Stimulated activated CD4-positive, alpha-beta T cell treated with anti-CD3 and anti-CD28 coated beads, TNF-alpha, amount 100 ng/mL, for 24 hours (primary cell): ENCODE data around the gene EIF2S2.

Source experiments
- DNase-seq, 3 experiments: peaks; one replicate each; pipeline ENCODE4 v3.0.0-alpha.2; 2020; ENCODE audit warnings: low read depth in 3 of 3

Gene EIF2S2

DNA sequence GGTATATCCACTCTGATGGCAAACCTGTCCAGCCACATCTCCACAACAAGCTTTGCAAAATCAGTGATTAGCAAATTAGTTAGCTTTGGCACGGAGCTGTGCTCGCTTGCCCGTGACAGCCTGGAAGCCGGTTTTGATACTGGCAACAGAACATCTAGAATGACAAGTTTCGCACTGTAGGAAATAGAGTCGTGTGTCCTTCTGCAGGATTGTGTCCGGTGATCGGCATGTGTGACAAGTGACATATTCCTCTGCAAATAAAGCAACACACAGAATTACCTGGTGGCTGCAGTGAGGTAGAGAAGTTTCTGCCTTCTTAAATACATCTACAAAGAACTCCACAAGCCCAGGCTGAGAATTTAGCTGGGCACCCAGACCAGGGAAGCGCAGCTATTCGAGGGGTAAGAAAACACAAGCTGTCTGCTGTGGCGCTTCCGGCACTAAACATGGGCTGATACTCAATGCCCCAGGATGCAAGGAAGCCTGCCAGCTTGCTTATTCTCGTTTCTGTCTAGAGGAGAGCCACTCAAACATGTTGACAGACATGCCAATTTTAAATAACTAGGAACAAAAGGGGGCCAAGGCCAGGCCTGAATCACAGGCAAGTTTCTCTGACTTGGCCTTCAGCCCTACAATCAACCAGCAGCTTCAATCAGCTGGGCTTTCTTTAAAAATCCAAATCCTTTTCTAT is 22.2 kb downstream of the EIF2S2 start:
- DNase-seq, result no peak

GRCh38 chr20:34089175-34089479 is 22.9 kb downstream of the EIF2S2 start:
- DNase-seq, result no peak

- no peak for DNase-seq
Measured at GRCh38 chr20:34088305-34089174, 23.5 kb downstream of the EIF2S2 start.

DNA sequence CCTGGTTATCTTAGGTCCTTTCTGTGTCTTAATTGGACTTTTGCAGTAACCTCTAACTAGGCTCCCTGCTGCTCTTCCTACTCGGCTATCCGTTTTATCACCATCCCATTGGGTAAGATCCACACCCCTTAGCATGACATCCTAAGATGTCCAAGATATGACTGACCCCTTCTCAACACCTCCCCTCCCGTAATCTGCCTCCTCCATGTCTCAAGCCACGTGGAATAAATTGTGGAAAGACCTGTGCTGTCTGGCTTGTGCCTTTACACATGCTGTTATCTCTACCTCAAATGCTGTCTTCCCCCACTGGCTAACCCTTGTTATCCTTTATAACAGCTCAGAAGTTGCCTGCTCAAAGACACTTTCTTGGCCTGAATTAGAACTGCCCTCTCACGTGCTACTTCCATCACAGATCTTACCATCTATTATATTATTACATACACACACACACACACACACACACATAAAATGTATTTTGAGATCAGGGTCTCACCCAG is 26.5 kb downstream of the EIF2S2 start:
- no peak for DNase-seq

DNA sequence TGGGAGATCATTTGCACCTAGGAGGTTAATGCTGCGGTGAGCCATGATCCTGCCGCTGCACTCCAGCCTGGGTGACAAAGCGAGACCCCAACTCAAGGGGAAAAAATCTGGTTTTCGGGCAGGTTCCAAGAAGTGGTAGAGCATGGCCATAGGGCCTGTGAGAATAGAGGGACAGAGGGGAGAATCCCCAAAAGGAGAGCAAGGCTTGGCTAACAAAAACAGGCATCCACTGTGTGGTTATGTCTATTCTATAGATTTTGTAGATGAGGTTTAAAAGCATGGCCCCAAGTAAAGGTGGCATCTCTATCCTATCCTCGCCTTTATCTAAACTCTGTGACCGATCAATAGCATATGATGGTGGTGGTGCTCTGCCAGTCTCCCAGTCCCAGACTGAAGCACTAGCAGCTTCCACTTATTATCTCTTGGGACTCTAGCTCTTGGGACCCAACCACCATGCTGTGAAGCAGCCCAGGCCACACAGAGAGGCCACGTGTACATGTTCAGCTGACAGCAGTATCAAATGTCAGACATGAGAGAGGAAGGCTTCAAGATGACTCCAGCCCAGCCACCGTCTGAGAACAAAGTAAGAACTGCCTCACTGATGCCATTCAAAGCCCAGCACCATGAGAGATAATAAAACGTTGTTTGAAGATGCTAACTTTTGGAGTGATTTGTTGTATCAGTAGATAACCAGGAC is 27.7 kb downstream of the EIF2S2 start:
- DNase-seq, result no peak

DNA sequence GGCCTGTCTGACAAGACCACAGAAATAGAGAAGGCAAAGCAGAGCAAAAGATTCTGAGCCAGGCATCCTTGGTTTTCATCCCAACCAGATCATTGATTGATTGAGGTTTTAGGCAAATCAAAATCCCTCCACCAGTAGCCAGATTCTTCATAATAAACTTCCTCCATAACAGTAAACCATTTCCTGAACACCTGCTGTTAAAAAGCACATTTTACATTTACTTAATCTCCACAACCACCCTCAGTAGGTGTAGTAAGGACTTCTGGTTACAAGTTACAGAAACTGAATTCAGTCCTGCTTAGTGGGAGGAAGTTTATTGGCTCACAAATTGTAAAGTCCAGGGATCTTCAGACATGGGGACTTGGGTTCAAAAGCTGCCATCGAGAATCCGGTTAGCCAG is 28.3 kb downstream of the EIF2S2 start:
- no peak for DNase-seq

DNA sequence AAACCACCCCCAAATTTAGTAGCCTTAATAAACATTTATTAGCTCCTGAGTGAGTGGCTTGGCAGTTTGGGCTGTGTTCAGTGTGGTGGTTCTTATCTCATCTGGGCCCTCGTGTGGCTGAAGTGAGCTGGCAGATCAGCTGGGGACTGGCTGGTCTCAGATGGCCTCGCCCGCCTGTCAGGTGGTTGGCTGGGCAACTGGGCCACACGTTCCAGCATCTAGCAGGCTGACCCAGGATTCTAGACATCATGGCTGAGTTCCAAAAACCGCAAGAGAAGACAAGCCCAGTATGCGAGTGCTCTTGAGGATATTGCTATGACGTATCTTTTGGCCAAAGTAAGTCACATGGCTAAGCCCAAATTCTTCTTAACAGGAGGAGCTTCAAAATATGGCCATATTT is 28.9 kb downstream of the EIF2S2 start:
- DNase-seq, result no peak

DNA sequence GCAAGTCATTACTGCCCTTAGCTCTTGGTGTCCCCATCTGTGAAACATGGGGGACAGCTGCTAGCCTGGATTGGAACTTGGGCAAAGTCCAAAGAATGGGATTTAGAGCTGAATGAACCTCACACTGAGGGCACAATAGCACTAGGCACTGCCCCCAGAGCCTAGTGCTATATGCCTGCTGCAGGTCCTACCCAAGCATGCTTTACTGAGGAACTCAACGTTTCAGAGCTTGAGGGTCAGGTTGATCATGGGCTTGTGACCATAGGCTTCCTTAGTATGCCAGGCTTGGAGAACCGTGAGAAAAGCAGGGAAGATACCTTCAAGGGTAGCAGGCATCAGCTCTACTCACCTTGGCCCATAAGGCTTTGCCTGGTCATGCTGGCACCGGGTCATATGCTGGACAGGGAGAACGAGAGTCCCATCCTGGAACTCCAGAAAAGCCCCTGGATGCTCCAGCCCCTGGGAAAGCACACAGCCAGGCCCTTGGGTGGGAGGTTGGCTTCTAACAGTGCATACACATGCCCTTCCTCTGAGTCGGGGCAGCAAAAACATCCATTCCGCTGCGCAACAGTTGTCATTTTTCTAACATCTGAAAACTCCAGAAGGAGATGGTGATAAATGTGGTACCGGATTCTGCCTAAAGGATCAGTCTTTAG is 29.7 kb downstream of the EIF2S2 start:
- DNase-seq, result no peak

- no peak for DNase-seq
Measured at GRCh38 chr20:34079818-34080217, 32.2 kb downstream of the EIF2S2 start.

- no peak for DNase-seq
Measured at GRCh38 chr20:34078540-34078939, 33.5 kb downstream of the EIF2S2 start.

- DNase-seq, result no peak
Measured at GRCh38 chr20:34076952-34077351, 35.1 kb downstream of the EIF2S2 start.

- DNase-seq, result no peak
Measured at GRCh38 chr20:34075647-34076046, 36.4 kb downstream of the EIF2S2 start.

GRCh38 chr20:34074101-34074760 is 37.8 kb downstream of the EIF2S2 start:
- peak in 1 of 3 experiments; percentile 42 for DNase-seq

GRCh38 chr20:34072778-34073177 is 39.3 kb downstream of the EIF2S2 start:
- DNase-seq, result no peak

DNA sequence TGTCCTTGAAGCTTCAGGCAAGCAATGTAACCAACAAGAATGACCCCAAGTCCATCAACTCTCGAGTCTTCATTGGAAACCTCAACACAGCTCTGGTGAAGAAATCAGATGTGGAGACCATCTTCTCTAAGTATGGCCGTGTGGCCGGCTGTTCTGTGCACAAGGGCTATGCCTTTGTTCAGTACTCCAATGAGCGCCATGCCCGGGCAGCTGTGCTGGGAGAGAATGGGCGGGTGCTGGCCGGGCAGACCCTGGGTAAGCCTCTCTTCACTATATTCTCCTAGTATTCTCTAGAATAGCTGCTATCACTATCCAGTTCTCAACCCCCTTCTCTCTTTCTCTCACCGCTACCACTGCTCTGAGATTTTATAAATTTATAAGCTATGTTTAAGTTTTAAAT is 40.0 kb downstream of the EIF2S2 start:
- DNase-seq, result no peak

GRCh38 chr20:34070859-34071258 is 41.2 kb downstream of the EIF2S2 start:
- no peak for DNase-seq

GRCh38 chr20:34070079-34070439 is 42.0 kb downstream of the EIF2S2 start:
- DNase-seq, result no peak

DNA sequence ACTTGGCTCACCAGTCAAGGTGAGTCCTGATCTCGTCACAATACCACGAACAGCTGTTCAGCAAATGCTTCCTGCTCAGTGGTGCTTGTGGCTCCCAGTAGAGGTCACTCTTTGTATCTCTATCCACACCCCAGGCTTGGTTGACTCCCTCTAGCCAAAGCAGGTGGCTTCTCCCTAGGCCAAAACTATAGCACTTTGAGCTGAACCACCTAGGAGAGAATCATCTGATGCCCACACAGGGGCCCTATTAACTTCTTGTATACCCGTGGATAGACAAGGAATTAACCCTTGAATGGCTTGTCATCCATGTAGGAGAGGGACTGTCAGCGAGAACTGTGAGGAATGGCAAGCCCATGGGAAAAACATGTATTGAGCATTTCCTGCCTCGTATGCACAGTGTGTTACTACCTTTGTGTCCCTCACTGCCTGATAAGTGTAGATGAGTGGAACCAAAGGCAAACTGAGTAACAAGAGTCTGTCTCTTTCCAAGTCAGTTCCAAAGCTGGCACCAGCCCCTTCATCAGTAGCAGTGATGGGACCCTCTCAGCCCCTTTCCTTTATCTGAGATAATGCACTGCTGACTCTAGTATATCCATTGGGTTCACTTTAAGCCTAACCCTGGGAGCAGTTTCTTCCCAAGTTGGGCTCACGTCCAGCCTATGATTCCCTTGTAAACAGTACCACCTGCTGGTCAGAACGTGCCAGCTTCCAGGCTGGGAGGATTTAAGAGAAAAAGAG is 42.5 kb downstream of the EIF2S2 start:
- DNase-seq, result peak; percentile 23 to 42 (median 40)

DNA sequence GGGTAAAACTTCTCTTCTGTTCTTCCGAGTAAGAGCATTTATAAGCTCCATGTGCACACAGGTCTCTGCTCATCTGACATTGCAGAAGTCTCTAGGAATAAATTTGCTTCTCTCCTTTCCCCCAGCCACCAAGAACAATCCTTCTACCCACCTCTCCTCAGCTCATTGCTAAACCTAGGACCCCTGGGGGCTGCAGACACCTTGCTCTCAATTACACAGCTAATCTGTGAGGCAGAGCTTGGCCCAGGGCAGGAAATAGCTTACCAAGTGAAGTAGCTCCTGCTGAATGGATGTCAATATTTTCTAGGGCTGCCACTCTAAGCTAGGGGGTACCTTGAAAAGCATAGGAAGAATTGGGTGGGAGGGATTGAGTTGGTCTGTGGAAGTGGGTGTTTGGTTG is 44.0 kb downstream of the EIF2S2 start:
- DNase-seq, result no peak

DNA sequence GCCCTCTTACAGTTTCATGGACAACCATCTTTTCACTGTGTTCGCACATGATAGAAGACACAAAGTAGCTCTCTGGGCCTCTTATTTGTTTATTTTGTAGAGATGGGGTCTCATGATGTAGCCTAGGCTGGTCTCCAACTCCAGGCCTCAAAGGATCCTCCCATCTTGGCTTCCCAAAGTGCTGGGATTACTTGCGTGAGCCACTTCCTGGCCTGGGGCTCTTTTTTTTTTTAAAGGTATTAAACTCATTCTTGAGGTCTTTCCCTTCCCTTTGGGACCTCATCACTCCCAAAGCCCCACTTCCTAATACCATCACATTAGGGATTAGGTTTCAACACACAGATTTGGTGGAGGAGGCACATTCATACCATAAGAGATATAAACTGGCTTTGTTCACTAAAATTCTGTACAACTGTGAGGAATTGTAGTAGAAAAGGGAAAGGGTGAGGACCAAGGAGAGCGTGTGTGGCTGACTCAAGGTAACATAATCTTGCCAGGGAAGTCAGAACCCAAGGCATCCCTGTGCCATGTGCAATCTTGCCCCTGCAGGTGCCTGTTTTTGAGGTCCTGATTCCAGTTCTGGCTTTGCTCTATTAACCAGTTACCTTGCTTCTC is 45.5 kb downstream of the EIF2S2 start:
- no peak for DNase-seq
